ENCODE results near the gene SEMA6A. TPM values are rescaled to one million over a fixed set of nuclear protein-coding genes. Genes with fewer than 3 reads are reported as not detected.

Gene SEMA6A
- total and polyA plus RNA-seq, 9 of the 15 experiments (the other 6 are each of a cell fraction or from before 2014, with no cell fraction given) = 0.04 to 0.42 (median 0.18) TPM; not detected in 5

DNA sequence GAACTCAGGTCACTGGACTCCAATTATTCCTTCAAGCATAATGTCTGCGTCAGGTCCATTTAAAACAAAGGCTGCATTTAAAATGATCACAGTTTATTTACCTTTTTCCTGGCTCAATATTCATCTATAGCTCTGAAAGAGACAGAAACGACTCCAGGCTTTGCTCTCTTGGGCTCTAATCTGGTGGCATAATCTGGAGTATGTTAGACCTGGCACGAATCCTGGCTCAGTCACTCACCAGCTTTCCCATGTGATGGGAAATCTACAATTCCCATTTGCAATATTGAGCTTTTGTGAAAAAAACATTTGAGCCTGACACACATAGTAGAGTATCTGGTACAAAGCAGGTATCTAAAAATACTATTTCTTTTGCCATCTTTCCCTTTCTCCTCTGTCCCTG lies 155.8 kb downstream of the SEMA6A start (continued):
- TF ChIP-seq NR2C2 (CRISPR knock-in tag; IDR thresholded peaks at IDR 0.05) = no peak
- no peak for TF ChIP-seq NR2C2 (tag; IDR thresholded peaks at IDR 0.05)
- TF ChIP-seq SP2 (IDR thresholded peaks at IDR 0.05; ENCODE audit: extremely low read depth, low read depth, low read length, poor library complexity, severe bottlenecking) = no peak
- no peak for TF ChIP-seq ZNF77 (CRISPR knock-in tag; IDR thresholded peaks at IDR 0.05)
- TF ChIP-seq, protein P1, sequence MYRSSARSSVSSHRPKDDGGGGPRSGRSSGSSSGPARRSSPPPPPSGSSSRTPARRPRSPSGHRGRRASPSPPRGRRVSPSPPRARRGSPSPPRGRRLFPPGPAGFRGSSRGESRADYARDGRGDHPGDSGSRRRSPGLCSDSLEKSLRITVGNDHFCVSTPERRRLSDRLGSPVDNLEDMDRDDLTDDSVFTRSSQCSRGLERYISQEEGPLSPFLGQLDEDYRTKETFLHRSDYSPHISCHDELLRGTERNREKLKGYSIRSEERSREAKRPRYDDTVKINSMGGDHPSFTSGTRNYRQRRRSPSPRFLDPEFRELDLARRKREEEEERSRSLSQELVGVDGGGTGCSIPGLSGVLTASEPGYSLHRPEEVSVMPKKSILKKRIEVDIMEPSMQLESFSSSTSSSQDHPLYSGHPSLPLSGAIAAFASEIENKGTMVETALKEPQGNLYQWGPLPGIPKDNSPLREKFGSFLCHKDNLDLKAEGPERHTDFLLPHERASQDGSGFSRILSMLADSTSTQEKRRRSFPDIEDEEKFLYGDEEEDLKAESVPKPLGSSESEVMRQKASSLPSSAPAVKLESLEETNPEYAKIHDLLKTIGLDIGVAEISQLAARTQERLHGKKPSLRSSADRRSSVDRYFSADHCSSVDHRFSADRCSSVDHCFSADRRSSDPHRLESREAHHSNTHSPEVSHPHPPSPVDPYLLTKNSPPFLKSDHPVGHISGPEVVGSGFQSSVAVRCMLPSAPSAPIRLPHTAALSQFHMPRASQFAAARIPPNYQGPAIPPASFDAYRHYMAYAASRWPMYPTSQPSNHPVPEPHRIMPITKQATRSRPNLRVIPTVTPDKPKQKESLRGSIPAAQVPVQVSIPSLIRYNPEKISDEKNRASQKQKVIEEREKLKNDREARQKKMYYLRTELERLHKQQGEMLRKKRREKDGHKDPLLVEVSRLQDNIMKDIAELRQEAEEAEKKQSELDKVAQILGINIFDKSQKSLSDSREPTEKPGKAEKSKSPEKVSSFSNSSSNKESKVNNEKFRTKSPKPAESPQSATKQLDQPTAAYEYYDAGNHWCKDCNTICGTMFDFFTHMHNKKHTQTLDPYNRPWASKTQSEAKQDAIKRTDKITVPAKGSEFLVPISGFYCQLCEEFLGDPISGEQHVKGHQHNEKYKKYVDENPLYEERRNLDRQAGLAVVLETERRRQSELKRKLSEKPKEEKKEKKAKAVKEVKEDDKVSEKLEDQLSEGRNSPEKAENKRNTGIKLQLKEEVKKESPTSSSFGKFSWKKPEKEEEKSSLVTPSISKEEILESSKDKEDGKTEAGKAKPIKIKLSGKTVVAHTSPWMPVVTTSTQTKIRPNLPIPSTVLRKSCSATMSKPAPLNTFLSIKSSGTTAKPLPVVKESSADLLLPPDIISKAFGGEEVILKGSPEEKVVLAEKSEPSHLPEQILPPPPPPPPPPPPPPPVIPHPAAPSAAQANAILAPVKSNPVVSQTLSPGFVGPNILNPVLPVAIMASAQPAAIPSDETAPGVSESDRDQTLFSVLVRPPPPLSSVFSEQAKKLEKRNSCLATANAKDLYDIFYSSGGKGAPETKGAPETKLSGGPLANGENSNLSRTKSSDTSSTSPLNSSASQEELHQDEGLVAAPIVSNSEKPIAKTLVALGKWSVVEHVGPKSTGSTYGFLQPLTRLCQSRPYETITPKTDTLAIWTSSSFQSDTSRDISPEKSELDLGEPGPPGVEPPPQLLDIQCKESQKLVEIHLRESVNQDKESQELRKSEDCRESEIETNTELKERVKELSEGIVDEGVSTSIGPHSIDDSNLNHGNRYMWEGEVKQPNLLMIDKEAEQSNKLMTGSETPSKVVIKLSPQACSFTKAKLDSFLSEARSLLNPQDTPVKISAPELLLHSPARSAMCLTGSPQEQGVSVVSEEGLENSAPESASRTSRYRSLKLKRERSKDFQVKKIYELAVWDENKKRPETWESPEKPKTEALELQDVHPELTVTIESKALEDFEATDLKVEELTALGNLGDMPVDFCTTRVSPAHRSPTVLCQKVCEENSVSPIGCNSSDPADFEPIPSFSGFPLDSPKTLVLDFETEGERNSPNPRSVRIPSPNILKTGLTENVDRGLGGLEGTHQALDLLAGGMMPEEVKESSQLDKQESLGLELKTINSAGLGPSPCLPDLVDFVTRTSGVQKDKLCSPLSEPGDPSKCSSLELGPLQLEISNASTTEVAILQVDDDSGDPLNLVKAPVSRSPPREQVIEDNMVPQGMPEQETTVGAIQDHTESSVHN (IDR thresholded peaks at IDR 0.05; ENCODE audit: borderline replicate concordance in 1 of 2, low read depth in 1 of 2) = no peak
- TF ChIP-seq SMAD3 (CRISPR knock-in tag; conservative IDR thresholded peaks at IDR 0.05) = no peak
- TF ChIP-seq ETV5 (CRISPR knock-in tag; IDR thresholded peaks at IDR 0.05; ENCODE audit: low read depth) = no peak
- TF ChIP-seq CCAR2 (IDR thresholded peaks at IDR 0.05; ENCODE audit: low read depth, low read length) = no peak
- TF ChIP-seq ZNF717 (CRISPR knock-in tag; IDR thresholded peaks at IDR 0.05) = no peak
- no peak for TF ChIP-seq TOE1 (IDR thresholded peaks at IDR 0.05; ENCODE audit: borderline replicate concordance)
- no peak for TF ChIP-seq TOE1 (CRISPR knock-in tag; IDR thresholded peaks at IDR 0.05; ENCODE audit: borderline replicate concordance, low read depth)

Measured in K562 (cell line).